ENCODE results near the gene ANXA1. TPM values are rescaled to one million over a fixed set of nuclear protein-coding genes. Genes with fewer than 3 reads are reported as not detected.

The ANXA1 gene
- total and polyA plus RNA-seq, 11 donors = 29.4 to 139 (median 52.7) TPM

- DNase-seq = no peak
- Histone ChIP-seq H3K9me3 (no peaks in the 10 kb centered on the region), H3K4me1 (no peaks in the 10 kb centered on the region), H3K27me3 (no peaks in the 10 kb centered on the region), H3K36me3 (peaks cover 0 to 42% (median 39%) of the 10 kb centered on the region in 9 donors), H3K4me3 (no peak overlapping the region), H3K27ac (no peak overlapping the region)
- ATAC-seq = no peak
- TF ChIP-seq POLR2A (IDR thresholded peaks at IDR 0.05) = no peak
- TF ChIP-seq, protein P1, sequence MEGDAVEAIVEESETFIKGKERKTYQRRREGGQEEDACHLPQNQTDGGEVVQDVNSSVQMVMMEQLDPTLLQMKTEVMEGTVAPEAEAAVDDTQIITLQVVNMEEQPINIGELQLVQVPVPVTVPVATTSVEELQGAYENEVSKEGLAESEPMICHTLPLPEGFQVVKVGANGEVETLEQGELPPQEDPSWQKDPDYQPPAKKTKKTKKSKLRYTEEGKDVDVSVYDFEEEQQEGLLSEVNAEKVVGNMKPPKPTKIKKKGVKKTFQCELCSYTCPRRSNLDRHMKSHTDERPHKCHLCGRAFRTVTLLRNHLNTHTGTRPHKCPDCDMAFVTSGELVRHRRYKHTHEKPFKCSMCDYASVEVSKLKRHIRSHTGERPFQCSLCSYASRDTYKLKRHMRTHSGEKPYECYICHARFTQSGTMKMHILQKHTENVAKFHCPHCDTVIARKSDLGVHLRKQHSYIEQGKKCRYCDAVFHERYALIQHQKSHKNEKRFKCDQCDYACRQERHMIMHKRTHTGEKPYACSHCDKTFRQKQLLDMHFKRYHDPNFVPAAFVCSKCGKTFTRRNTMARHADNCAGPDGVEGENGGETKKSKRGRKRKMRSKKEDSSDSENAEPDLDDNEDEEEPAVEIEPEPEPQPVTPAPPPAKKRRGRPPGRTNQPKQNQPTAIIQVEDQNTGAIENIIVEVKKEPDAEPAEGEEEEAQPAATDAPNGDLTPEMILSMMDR (IDR thresholded peaks at IDR 0.05) = no peak
- intact Hi-C loops (cut with DNase I) = loop anchor here in 1 of 10 donors (10.0 kb wide), 1 partner anchor 1138 kb away; no protein-coding TSS in a partner anchor
- 66 to 88% (median 78%) methylated on average over 3 of the region's 3 CpGs for WGBS, 4 donors
Measured at GRCh38 chr9:73172901-73173215, 21.2 kb downstream of the ANXA1 start.

GRCh38 chr9:73173557-73174329 lies 22.1 kb downstream of the ANXA1 start:
- intact Hi-C loops (cut with DNase I) = loop anchor here in 1 of 10 donors (10.0 kb wide), 1 partner anchor 1139 kb away; no protein-coding TSS in a partner anchor
- Histone ChIP-seq H3K27me3 (no peaks in the 10 kb centered on the region), H3K4me1 (no peaks in the 10 kb centered on the region), H3K27ac (no peak overlapping the region), H3K4me3 (no peak overlapping the region), H3K36me3 (peaks cover 0 to 33% (median 30%) of the 10 kb centered on the region in 9 donors), H3K9me3 (no peaks in the 10 kb centered on the region)
- TF ChIP-seq, protein P1 (IDR thresholded peaks at IDR 0.05) = no peak
- no peak for TF ChIP-seq POLR2A (IDR thresholded peaks at IDR 0.05)
- DNase-seq (no peak), ATAC-seq (no peak)
- WGBS, 4 donors = 91 to 94% (median 93%) methylated on average over 3 of the region's 3 CpGs

GRCh38 chr9:73174330-73174980 lies 22.8 kb downstream of the ANXA1 start:
- intact Hi-C loops (cut with DNase I) = loop anchor here in 1 of 10 donors (10.0 kb wide), 1 partner anchor 1140 kb away; no protein-coding TSS in a partner anchor
- no peak for ATAC-seq
- Histone ChIP-seq H3K36me3 (peaks cover 0 to 26% (median 23%) of the 10 kb centered on the region in 9 donors), H3K27ac (no peak overlapping the region), H3K9me3 (no peaks in the 10 kb centered on the region), H3K27me3 (no peaks in the 10 kb centered on the region), H3K4me1 (peaks cover 0 to 4% (median 0%) of the 10 kb centered on the region in 12 donors), H3K4me3 (no peak overlapping the region)
- DNase-seq = no peak
- WGBS, 4 donors = 94 to 96% (median 95%) methylated on average over 2 of the region's 2 CpGs
- no peak for TF ChIP-seq POLR2A (IDR thresholded peaks at IDR 0.05)
- TF ChIP-seq, protein P1 (IDR thresholded peaks at IDR 0.05) = no peak

GRCh38 chr9:73176450-73176875 lies 24.8 kb downstream of the ANXA1 start:
- H3K27me3 ChIP-seq = no peaks in the 10 kb centered on the region
- WGBS, 4 donors = 71 to 84% (median 79%) methylated on average over 4 of the region's 4 CpGs
- no peak for ATAC-seq
- intact Hi-C loops (cut with DNase I) = loop anchor here in 3 of 10 donors (2.0 to 10.0 kb wide), 3 partner anchors 69 to 1142 kb away; no protein-coding TSS in a partner anchor
- no peak overlapping the region for H3K27ac ChIP-seq
- no peak overlapping the region for H3K4me3 ChIP-seq
- peaks cover 0 to 7% (median 3%) of the 10 kb centered on the region in 9 donors for H3K36me3 ChIP-seq
- peaks cover 0 to 19% (median 0%) of the 10 kb centered on the region in 12 donors for H3K4me1 ChIP-seq
- H3K9me3 ChIP-seq = no peaks in the 10 kb centered on the region
- no peak for DNase-seq
- TF ChIP-seq, protein P1 (IDR thresholded peaks at IDR 0.05) = no peak
- no peak for TF ChIP-seq POLR2A (IDR thresholded peaks at IDR 0.05)
